Mesenchymal stem cell (in vitro differentiated cells and primary cell): ENCODE measurements around the gene SV2C.
A peak's percentile ranks its signal among the peaks of the same experiment; 100 is the strongest.
"Not testable (repeated sequence)": the region's sequence is repeated elsewhere in the genome, so short reads cannot be mapped to it uniquely, and the experiment has no call there.

Experiments
- DNase-seq: peaks from one replicate; pipeline ENCODE4 v3.0.0-alpha.2; 2013
- H2AFZ ChIP-seq: one replicate; pipeline ENCODE4 v1.6.1; 2013; ENCODE audit warnings: low read depth, mild to moderate bottlenecking, control low read depth, inconsistent platforms, low read length, moderate library complexity
- H2AK5ac ChIP-seq: 2 replicates; pipeline ENCODE4 v1.6.1; 2013; ENCODE audit warnings: low read length, moderate library complexity, mild to moderate bottlenecking, inconsistent platforms; ENCODE audit not compliant: severe bottlenecking
- H2BK120ac ChIP-seq: one replicate; pipeline ENCODE4 v1.6.1; 2013; ENCODE audit warnings: low read depth, mild to moderate bottlenecking, inconsistent platforms, low read length, moderate library complexity
- H2BK12ac ChIP-seq, 2 experiments: one replicate each; pipeline ENCODE4 v1.6.1; 2013; ENCODE audit warnings: inconsistent platforms in 2 of 2, low read length in 2 of 2, mild to moderate bottlenecking in 2 of 2, moderate library complexity in 2 of 2, control low read depth in 1 of 2
- H2BK15ac ChIP-seq: one replicate; pipeline ENCODE4 v1.6.1; 2013; ENCODE audit warnings: mild to moderate bottlenecking, low read depth, inconsistent platforms; ENCODE audit not compliant: poor library complexity, severe bottlenecking
- H2BK5ac ChIP-seq: 2 replicates; pipeline ENCODE4 v1.6.1; 2013; ENCODE audit warnings: low read depth, mild to moderate bottlenecking, low read length, control low read depth, inconsistent platforms; ENCODE audit not compliant: poor library complexity, severe bottlenecking
- H3K14ac ChIP-seq, 2 experiments: one replicate each; pipeline ENCODE4 v1.6.1; 2013; ENCODE audit warnings: inconsistent platforms in 2 of 2, low read length in 2 of 2, control low read depth in 1 of 2, mild to moderate bottlenecking in 1 of 2, moderate library complexity in 1 of 2
- H3K18ac ChIP-seq, 2 experiments: one replicate each; pipeline ENCODE4 v1.6.1; 2013; ENCODE audit warnings: inconsistent platforms in 2 of 2, low read length in 2 of 2, control low read depth in 1 of 2, low read depth in 1 of 2, mild to moderate bottlenecking in 1 of 2
- H3K23ac ChIP-seq, 2 experiments: one replicate each; pipeline ENCODE4 v1.6.1; 2013; ENCODE audit warnings: inconsistent platforms in 2 of 2, low read length in 2 of 2, mild to moderate bottlenecking in 2 of 2, moderate library complexity in 2 of 2, control low read depth in 1 of 2
- H3K27ac ChIP-seq: 2 replicates; pipeline ENCODE4 v1.5.1; 2013; ENCODE audit warnings: mild to moderate bottlenecking, moderate library complexity, low read length, control low read depth, inconsistent platforms; ENCODE audit not compliant: poor library complexity, severe bottlenecking
- H3K27me3 ChIP-seq, 2 experiments: 2 replicates each; pipeline versions ENCODE4 v1.6.1 to v1.7.0; 2013; ENCODE audit warnings: low read length in 2 of 2, mild to moderate bottlenecking in 2 of 2, moderate library complexity in 2 of 2, control low read depth in 1 of 2, inconsistent platforms in 1 of 2; ENCODE audit not compliant: control insufficient read depth in 1 of 2, insufficient read depth in 1 of 2
- H3K36me3 ChIP-seq, 2 experiments: 2 replicates each; pipeline versions ENCODE4 v1.6.1 to v1.7.0; 2013; ENCODE audit warnings: low read length in 2 of 2, control low read depth in 1 of 2, inconsistent platforms in 1 of 2, low read depth in 1 of 2, mild to moderate bottlenecking in 1 of 2; ENCODE audit not compliant: insufficient read depth in 2 of 2, control insufficient read depth in 1 of 2
- H3K4ac ChIP-seq, 2 experiments: one replicate each; pipeline ENCODE4 v1.6.1; 2013; ENCODE audit warnings: inconsistent platforms in 2 of 2, low read length in 2 of 2, mild to moderate bottlenecking in 2 of 2, moderate library complexity in 2 of 2, control low read depth in 1 of 2, low read depth in 1 of 2
- H3K4me1 ChIP-seq: 2 replicates; pipeline ENCODE4 v1.6.1; 2013; ENCODE audit warnings: low read depth, low read length, control low read depth; ENCODE audit not compliant: control insufficient read depth, insufficient read depth
- H3K4me2 ChIP-seq: 2 replicates; pipeline ENCODE4 v1.6.1; 2013; ENCODE audit warnings: low read length, mild to moderate bottlenecking, inconsistent platforms; ENCODE audit not compliant: poor library complexity, severe bottlenecking
- H3K4me3 ChIP-seq, 2 experiments: 2 replicates each; pipeline versions ENCODE4 v1.5.1 to v1.7.0; 2013; ENCODE audit warnings: low read length in 2 of 2, mild to moderate bottlenecking in 2 of 2, control low read depth in 1 of 2, low read depth in 1 of 2; ENCODE audit not compliant: insufficient read depth in 1 of 2
- H3K79me1 ChIP-seq: replicated peaks from 2 replicates; pipeline ENCODE4 v1.6.1; 2013; ENCODE audit warnings: mild to moderate bottlenecking, control low read depth, low read length, inconsistent platforms; ENCODE audit not compliant: poor library complexity, severe bottlenecking
- H3K9ac ChIP-seq: 2 replicates; pipeline ENCODE4 v1.7.0; 2013; ENCODE audit warnings: mild to moderate bottlenecking, low read length, moderate library complexity
- H3K9me3 ChIP-seq: 2 replicates; pipeline ENCODE4 v1.7.0; 2013; ENCODE audit warnings: mild to moderate bottlenecking, low read length; ENCODE audit not compliant: control insufficient read depth
- H4K8ac ChIP-seq: one replicate; pipeline ENCODE4 v1.6.1; 2013; ENCODE audit warnings: inconsistent platforms, mild to moderate bottlenecking, low read length, moderate library complexity
- H4K91ac ChIP-seq: one replicate; pipeline ENCODE4 v1.6.1; 2013; ENCODE audit warnings: mild to moderate bottlenecking, low read length, inconsistent platforms
- whole genome bisulfite sequencing: methylation state at CpG from one replicate; pipeline ENCODE4 v1.1.7; 2013; ENCODE audit warnings: mixed read lengths; 5-methylcytosine and 5-hydroxymethylcytosine counted together

SV2C gene

DNA sequence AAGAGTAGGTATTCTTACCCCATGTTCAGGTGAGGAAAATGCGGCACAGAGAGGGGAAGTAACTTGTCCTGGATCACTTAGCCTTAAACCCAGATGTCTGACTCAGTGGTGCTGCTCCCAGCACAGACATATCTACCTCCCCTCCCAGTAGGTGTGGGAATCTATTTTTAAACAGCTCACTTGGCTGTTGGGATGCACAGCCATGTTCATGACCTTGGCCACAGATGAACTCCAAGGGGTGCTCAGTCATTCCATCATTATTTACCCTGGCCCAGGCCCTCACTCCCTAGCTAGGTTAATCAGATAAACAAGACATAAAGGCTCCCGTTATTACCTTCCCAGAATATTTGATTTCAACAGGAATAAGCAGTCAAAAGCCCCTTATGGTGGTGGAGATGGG lies 231.5 kb downstream of the SV2C start:
- 83% methylated on average over 1 of the region's 2 CpGs for WGBS
- Histone ChIP-seq H3K9ac (no peak overlapping the region), H3K9me3 (no peaks in the 10 kb centered on the region), H3K4ac (no peak overlapping the region), H2AK5ac (no peak overlapping the region), H3K27me3 (peaks cover 11 to 14% of the 10 kb centered on the region in 2 experiments), H2BK12ac (no peak overlapping the region), H3K27ac (no peak overlapping the region), H3K23ac (no peak overlapping the region), H2BK5ac (no peak overlapping the region), H3K36me3 (no peaks in the 10 kb centered on the region), H4K91ac (no peak overlapping the region), H3K79me1 (no peaks in the 10 kb centered on the region), H3K4me2 (no peak overlapping the region), H2BK120ac (no peak overlapping the region), H2AFZ (no peak overlapping the region), H2BK15ac (no peak overlapping the region), H3K18ac (no peak overlapping the region), H3K4me1 (no peaks in the 10 kb centered on the region), H3K4me3 (no peak overlapping the region), H3K14ac (no peak overlapping the region), H4K8ac (no peak overlapping the region)
- no peak for DNase-seq

DNA sequence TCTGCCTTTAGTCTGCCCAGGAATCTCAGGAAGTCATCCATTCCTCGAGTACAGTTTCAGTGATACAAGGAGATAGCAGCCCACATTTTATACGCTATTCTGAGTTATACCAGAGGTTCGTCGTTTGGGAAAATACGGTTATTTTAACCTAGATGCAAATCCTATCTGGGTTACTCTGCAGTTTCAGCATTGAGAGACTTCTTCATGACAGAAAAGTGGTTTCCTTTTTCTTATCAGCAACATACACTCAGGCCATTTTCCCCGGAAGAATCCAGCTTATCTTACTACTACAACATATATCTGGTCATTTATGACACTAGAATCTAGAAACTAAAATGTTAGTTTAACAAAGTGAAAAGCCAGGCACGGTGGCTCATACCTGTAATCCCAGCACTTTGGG lies 236.5 kb downstream of the SV2C start:
- Histone ChIP-seq H3K27me3 (peaks cover 14 to 24% of the 10 kb centered on the region in 2 experiments), H2AK5ac (no peak overlapping the region), H2AFZ (no peak overlapping the region), H3K14ac (no peak overlapping the region), H3K4me1 (no peaks in the 10 kb centered on the region), H3K23ac (no peak overlapping the region), H3K79me1 (no peaks in the 10 kb centered on the region), H3K4me3 (no peak overlapping the region), H4K91ac (no peak overlapping the region), H3K4me2 (no peak overlapping the region), H3K9me3 (no peaks in the 10 kb centered on the region), H3K9ac (no peak overlapping the region), H4K8ac (no peak overlapping the region), H3K36me3 (no peaks in the 10 kb centered on the region), H3K18ac (no peak overlapping the region), H2BK120ac (no peak overlapping the region), H2BK5ac (no peak overlapping the region), H2BK12ac (no peak overlapping the region), H3K4ac (no peak overlapping the region), H2BK15ac (no peak overlapping the region), H3K27ac (no peak overlapping the region)
- DNase-seq, result no peak
- 80% methylated on average over 6 of the region's 7 CpGs for WGBS

DNA sequence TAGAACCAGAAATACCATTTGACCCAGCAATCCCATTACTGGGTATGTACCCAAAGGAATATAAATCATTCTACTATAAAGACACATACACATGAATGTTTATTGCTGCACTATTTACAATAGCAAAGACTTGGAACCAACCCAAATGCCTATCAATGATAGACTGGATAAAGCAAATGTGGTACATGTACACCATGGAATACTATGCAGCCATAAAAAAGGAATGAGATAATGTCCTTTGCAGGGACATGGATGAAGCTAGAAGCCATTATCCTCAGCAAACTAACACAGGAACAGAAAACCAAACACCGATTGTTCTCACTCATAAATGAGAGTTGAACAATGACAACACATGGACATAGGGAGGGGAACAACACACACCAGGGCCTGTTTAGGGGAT lies 240.3 kb downstream of the SV2C start:
- not testable (repeated sequence) for H3K14ac ChIP-seq, H3K4me1 ChIP-seq, H3K27ac ChIP-seq, H3K9ac ChIP-seq, H3K4ac ChIP-seq, H3K36me3 ChIP-seq, H4K91ac ChIP-seq, H3K18ac ChIP-seq, H3K4me3 ChIP-seq, H2BK5ac ChIP-seq, H3K4me2 ChIP-seq, H4K8ac ChIP-seq, H2AK5ac ChIP-seq, H3K23ac ChIP-seq, H2BK12ac ChIP-seq, H2BK120ac ChIP-seq, H2BK15ac ChIP-seq, H3K9me3 ChIP-seq, H2AFZ ChIP-seq, H3K79me1 ChIP-seq, DNase-seq
- 20% methylated on average over 1 of the region's 1 CpG for WGBS
- peaks cover 28 to 41% of the 10 kb centered on the region in 2 experiments for H3K27me3 ChIP-seq

DNA sequence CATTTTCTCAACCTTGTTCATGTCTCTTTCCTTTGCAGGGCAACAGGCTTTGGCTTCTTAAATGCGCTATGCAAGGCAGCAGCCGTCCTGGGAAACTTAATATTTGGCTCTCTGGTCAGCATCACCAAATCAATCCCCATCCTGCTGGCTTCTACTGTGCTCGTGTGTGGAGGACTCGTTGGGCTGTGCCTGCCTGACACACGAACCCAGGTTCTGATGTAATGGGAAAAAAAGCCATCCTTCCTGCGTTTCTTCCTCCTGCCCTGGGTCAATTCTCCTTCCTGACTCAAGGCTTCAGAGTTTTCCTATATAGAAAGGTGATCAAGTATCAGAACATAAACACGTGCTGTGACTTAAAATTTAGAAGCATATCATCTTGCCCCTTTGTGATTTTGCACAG lies 242.1 kb downstream of the SV2C start:
- Histone ChIP-seq H2BK12ac (no peak overlapping the region), H3K9me3 (no peaks in the 10 kb centered on the region), H3K36me3 (no peaks in the 10 kb centered on the region), H3K4me1 (peaks cover 4% of the 10 kb centered on the region), H4K8ac (no peak overlapping the region), H3K14ac (no peak overlapping the region), H4K91ac (no peak overlapping the region), H2BK5ac (no peak overlapping the region), H3K79me1 (no peaks in the 10 kb centered on the region), H3K4ac (no peak overlapping the region), H3K9ac (no peak overlapping the region), H3K27ac (no peak overlapping the region), H2BK120ac (no peak overlapping the region), H2AK5ac (no peak overlapping the region), H2BK15ac (no peak overlapping the region), H3K23ac (no peak overlapping the region), H3K4me3 (no peak overlapping the region), H2AFZ (no peak overlapping the region), H3K27me3 (peaks cover 28 to 35% of the 10 kb centered on the region in 2 experiments), H3K18ac (no peak overlapping the region), H3K4me2 (no peak overlapping the region)
- DNase-seq, result peak; percentile 6
- WGBS, result 25% methylated on average over 6 of the region's 7 CpGs
